Iris pigment epithelial cell (primary cell): ENCODE data around the gene DENND1B.
A peak's percentile ranks its signal among the peaks of the same experiment; 100 is the strongest.

Experiments used
- DNase-seq: peaks from one replicate; pipeline ENCODE4 v3.0.0-alpha.2; 2011; ENCODE audit warnings: low read depth

Gene DENND1B

GRCh38 chr1:197775282-197776262 is at the start of gene DENND1B:
TSS of gene DENND1B (minus strand) at chr1:197775480. CDS start at chr1:197775155, 325 bp downstream.
- peak; percentile 75 for DNase-seq

GRCh38 chr1:197814306-197814705 is 39.0 kb upstream of the DENND1B start:
- no peak for DNase-seq

- DNase-seq = no peak
Observed at GRCh38 chr1:197813741-197814140, 38.5 kb upstream of the DENND1B start.

GRCh38 chr1:197811769-197812168 is 36.5 kb upstream of the DENND1B start:
- peak; percentile 54 for DNase-seq

- no peak for DNase-seq
Observed at GRCh38 chr1:197810812-197811211, 35.5 kb upstream of the DENND1B start.

- DNase-seq = no peak
Observed at GRCh38 chr1:197808880-197809279, 33.6 kb upstream of the DENND1B start.

- DNase-seq = no peak
Observed at GRCh38 chr1:197807739-197808453, 32.6 kb upstream of the DENND1B start.

- no peak for DNase-seq
Observed at GRCh38 chr1:197807216-197807615, 31.9 kb upstream of the DENND1B start.

- DNase-seq = no peak
Observed at GRCh38 chr1:197806718-197807117, 31.4 kb upstream of the DENND1B start.

- DNase-seq = no peak
Observed at GRCh38 chr1:197801684-197802083, 26.4 kb upstream of the DENND1B start.

- DNase-seq = no peak
Observed at GRCh38 chr1:197801111-197801482, 25.8 kb upstream of the DENND1B start.

GRCh38 chr1:197800379-197801110 is 25.3 kb upstream of the DENND1B start:
- no peak for DNase-seq

GRCh38 chr1:197799271-197799670 is 24.0 kb upstream of the DENND1B start:
- peak; percentile 89 for DNase-seq

GRCh38 chr1:197798492-197798891 is 23.2 kb upstream of the DENND1B start:
- DNase-seq = no peak

GRCh38 chr1:197797010-197797409 is 21.7 kb upstream of the DENND1B start:
- DNase-seq = no peak

GRCh38 chr1:197788741-197789739 is 13.8 kb upstream of the DENND1B start:
- DNase-seq = no peak

- no peak for DNase-seq
Observed at GRCh38 chr1:197787623-197788536, 12.6 kb upstream of the DENND1B start.

GRCh38 chr1:197787056-197787455 is 11.8 kb upstream of the DENND1B start:
- peak; percentile 76 for DNase-seq

- DNase-seq = no peak
Observed at GRCh38 chr1:197786280-197786679, 11.0 kb upstream of the DENND1B start.

GRCh38 chr1:197783510-197783948 is 8.2 kb upstream of the DENND1B start:
- peak; percentile 65 for DNase-seq
